Esophagus squamous epithelium (tissue), 5 donors: ENCODE data around the gene EVPL. TPM values are rescaled to one million over a fixed set of nuclear protein-coding genes. Genes with fewer than 3 reads are reported as not detected.
"Not testable (repeated sequence)": the region's sequence is repeated elsewhere in the genome, so short reads cannot be mapped to it uniquely, and the experiment has no call there.

Experiments used
- DNase-seq: peaks from one replicate; lab custom pipeline; 2025; lab: John Stamatoyannopoulos, UW
- H3K27ac ChIP-seq, 4 donors: fragments of 200-600 bp; sonication (generic); one replicate each; pipeline ENCODE4 v1.5.1; 2016 to 2019; ENCODE audit warnings: mild to moderate bottlenecking in 1 of 4
- H3K27me3 ChIP-seq, 4 donors: fragments of 200-600 bp; sonication (generic); 1 replicate in 3 of 4; 2 replicates in 1 of 4; pipeline versions ENCODE4 v1.5.1 to v1.6.0; 2017 to 2021; ENCODE audit warnings: antibody characterized with exemption in 1 of 4
- H3K36me3 ChIP-seq, 3 donors: fragments of 200-600 bp; sonication (generic); one replicate each; pipeline ENCODE4 v1.5.1; 2016 to 2019
- H3K4me1 ChIP-seq, 3 donors: fragments of 200-600 bp; sonication (generic); one replicate each; pipeline ENCODE4 v1.5.1; 2017 to 2019
- H3K4me3 ChIP-seq, 4 donors: fragments of 200-600 bp; sonication (generic); 1 replicate in 3 of 4; 2 replicates in 1 of 4; pipeline ENCODE4 v1.5.1; 2016 to 2019; ENCODE audit warnings: mild to moderate bottlenecking in 2 of 4, moderate library complexity in 1 of 4
- H3K9me3 ChIP-seq, 3 donors: fragments of 200-600 bp; sonication (generic); one replicate each; pipeline ENCODE4 v1.5.1; 2016 to 2019
- POLR2A ChIP-seq, 4 donors: fragments of 450-650 bp; IDR thresholded peaks; one replicate each; pipeline ENCODE4 v1.6.1; 2017; ENCODE audit warnings: antibody characterized with exemption in 4 of 4, mild to moderate bottlenecking in 4 of 4, moderate library complexity in 3 of 4
- WGBS, 2 donors: methylation state at CpG; one replicate each; pipeline ENCODE4 v1.1.5; 2018; 5-methylcytosine and 5-hydroxymethylcytosine counted together
- intact Hi-C: fragments of 100-400 bp; cut with DNase I; formaldehyde crosslinking; loops from one replicate; pipeline ENCODE4 v1.15.0; 2022
- total RNA-seq, 4 donors: library from RNA; depleted of rRNA; stranded (reverse); fragments of >200 nt; gene quantifications; one replicate each; pipeline ENCODE4 v1.1.0, GENCODE V29; 2016
- TF ChIP-seq, protein P1 (sequence below), 6 experiments: fragments of 450-650 bp in 4 of 6; fragments of 200-600 bp in 2 of 6; sonication (generic) in 2 of 6; IDR thresholded peaks; one replicate each; pipeline ENCODE4 v1.5.1; 2016 to 2019; ENCODE audit warnings: antibody characterized with exemption in 6 of 6, mild to moderate bottlenecking in 4 of 6, moderate library complexity in 4 of 6
- donor health status: DM: yes; HTN: yes; CAD: no.

Gene EVPL
- total RNA-seq, 4 donors from 2014 or later: 132 to 604 (median 223) TPM

GRCh38 chr17:76048025-76048605, 21.0 kb upstream of the EVPL start:
- H3K4me1 ChIP-seq: peaks cover 11 to 86% (median 23%) of the 10 kb centered on the region in 3 donors

DNA sequence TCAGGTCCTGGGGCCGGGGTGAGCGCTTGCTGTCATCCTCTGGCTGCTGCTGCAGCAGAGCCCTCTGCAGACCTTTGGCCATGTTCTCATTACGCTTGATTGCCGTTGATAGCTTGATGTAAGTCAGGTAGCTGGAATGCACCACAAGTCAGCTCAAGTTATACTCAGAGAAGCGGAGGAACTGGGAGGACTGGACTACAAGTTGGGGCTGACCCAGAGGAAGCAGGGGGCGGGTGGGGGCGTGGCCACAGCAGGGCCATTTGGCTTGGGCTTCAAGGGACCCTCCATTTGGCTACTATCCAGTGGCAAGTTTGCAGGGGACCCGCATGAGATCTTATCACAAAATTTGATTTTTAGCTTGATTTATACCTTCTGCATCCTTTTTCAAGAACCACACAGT, 19.0 kb upstream of the EVPL start:
- intact Hi-C loops: no loop called here
- peak overlapping the region; percentile 39 to 88 (median 78) for H3K27ac ChIP-seq
- H3K4me1 ChIP-seq: peaks cover 11 to 70% (median 18%) of the 10 kb centered on the region in 3 donors
- H3K4me3 ChIP-seq: no peak overlapping the region
- TF ChIP-seq, protein P1, sequence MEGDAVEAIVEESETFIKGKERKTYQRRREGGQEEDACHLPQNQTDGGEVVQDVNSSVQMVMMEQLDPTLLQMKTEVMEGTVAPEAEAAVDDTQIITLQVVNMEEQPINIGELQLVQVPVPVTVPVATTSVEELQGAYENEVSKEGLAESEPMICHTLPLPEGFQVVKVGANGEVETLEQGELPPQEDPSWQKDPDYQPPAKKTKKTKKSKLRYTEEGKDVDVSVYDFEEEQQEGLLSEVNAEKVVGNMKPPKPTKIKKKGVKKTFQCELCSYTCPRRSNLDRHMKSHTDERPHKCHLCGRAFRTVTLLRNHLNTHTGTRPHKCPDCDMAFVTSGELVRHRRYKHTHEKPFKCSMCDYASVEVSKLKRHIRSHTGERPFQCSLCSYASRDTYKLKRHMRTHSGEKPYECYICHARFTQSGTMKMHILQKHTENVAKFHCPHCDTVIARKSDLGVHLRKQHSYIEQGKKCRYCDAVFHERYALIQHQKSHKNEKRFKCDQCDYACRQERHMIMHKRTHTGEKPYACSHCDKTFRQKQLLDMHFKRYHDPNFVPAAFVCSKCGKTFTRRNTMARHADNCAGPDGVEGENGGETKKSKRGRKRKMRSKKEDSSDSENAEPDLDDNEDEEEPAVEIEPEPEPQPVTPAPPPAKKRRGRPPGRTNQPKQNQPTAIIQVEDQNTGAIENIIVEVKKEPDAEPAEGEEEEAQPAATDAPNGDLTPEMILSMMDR (IDR thresholded peaks at IDR 0.05): no peak
- TF ChIP-seq POLR2A (IDR thresholded peaks at IDR 0.05): no peak
- no peaks in the 10 kb centered on the region for H3K27me3 ChIP-seq
- H3K36me3 ChIP-seq: peaks cover 62 to 100% (median 88%) of the 10 kb centered on the region in 3 donors
- no peaks in the 10 kb centered on the region for H3K9me3 ChIP-seq
- 42 to 50% methylated on average over 1 to 3 of the region's 8 CpGs for WGBS, 2 donors
- DNase-seq: no peak

More at GRCh38 chr17:76048025-76048605, 21.0 kb upstream of the EVPL start:
- TF ChIP-seq POLR2A (IDR thresholded peaks at IDR 0.05): no peak
- TF ChIP-seq, protein P1 (IDR thresholded peaks at IDR 0.05): no peak
- peaks cover 45 to 98% (median 69%) of the 10 kb centered on the region in 3 donors for H3K36me3 ChIP-seq
- H3K27ac ChIP-seq: peak overlapping the region in 1 of 4 donors; percentile 4
- no peaks in the 10 kb centered on the region for H3K9me3 ChIP-seq
- no peaks in the 10 kb centered on the region for H3K27me3 ChIP-seq
- DNase-seq: no peak
- H3K4me3 ChIP-seq: no peak overlapping the region
- intact Hi-C loops: no loop called here
- 77 to 84% methylated on average over 9 of the region's 9 CpGs for WGBS, 2 donors

DNA sequence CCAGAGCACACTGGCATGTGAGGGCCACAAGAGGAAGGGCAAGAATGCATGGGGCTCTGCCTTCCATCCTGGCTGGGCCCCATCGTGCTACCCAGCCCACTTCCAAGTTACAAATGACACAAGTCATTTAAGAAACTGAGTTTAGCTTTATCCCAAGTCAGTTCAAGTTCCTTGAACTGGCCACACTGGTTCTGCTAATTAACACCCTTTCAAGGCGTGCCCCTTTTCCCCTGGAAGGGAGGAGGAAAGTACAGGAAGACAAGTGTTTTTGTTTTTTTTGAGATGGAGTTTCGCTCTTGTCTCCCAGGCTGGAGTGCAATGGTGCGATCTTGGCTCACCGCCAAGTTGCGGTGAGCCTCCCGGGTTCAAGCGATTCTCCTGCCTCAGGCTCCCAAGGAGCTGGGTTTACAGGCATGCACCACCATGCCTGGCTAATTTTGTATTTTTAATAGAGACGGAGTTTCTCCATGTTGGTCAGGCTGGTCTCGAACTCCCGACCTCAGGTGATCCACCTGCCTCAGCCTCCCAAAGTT, 17.4 kb upstream of the EVPL start:
- intact Hi-C loops: not testable (repeated sequence)
- H3K27ac ChIP-seq: peak overlapping the region; percentile 67 to 88 (median 78)
- 38 to 72% methylated on average over 2 to 5 of the region's 11 CpGs for WGBS, 2 donors

DNA sequence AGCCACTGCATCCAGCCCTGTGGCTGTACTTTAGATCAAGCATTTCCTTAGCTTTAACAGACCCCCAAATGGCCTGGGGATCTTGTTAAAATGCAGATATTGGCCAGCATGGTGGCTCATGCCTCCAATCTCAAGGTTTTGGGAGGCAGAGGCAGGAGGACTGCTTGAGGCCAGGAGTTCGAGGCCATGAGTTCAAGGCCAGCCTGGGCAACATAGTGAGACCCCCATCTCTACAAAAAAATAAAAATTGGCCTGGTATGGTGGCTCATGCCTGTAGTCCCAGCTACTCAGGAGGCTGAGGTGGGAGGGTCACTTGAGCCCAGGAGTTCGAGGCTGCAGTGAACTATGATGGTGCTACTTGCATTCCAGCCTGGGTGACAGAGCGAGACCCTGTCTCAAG, 15.8 kb upstream of the EVPL start:
- H3K27me3 ChIP-seq, H3K4me3 ChIP-seq, H3K9me3 ChIP-seq, intact Hi-C loops, DNase-seq: not testable (repeated sequence)
- peak overlapping the region in 3 of 4 donors; percentile 72 to 88 (median 83) for H3K27ac ChIP-seq
- peaks cover 60 to 100% (median 85%) of the 10 kb centered on the region in 3 donors for H3K36me3 ChIP-seq
- H3K4me1 ChIP-seq: peaks cover 11 to 43% (median 16%) of the 10 kb centered on the region in 3 donors
- WGBS, 2 donors: 94 to 100% methylated on average over 2 of the region's 3 CpGs

More for the DNA sequence above, 17.4 kb upstream of the EVPL start:
- Histone ChIP-seq H3K36me3 (peaks cover 63 to 100% (median 93%) of the 10 kb centered on the region in 3 donors), H3K4me1 (peaks cover 11 to 55% (median 16%) of the 10 kb centered on the region in 3 donors)
- H3K4me3 ChIP-seq, DNase-seq, H3K27me3 ChIP-seq, H3K9me3 ChIP-seq: not testable (repeated sequence)

- H3K27ac ChIP-seq: no peak overlapping the region
- DNase-seq: no peak
- intact Hi-C loops: no loop called here
- H3K4me3 ChIP-seq: no peak overlapping the region
- H3K4me1 ChIP-seq: peaks cover 11 to 39% (median 16%) of the 10 kb centered on the region in 3 donors
- peaks cover 40 to 78% (median 61%) of the 10 kb centered on the region in 3 donors for H3K36me3 ChIP-seq
- TF ChIP-seq POLR2A (IDR thresholded peaks at IDR 0.05): no peak
- TF ChIP-seq, protein P1 (IDR thresholded peaks at IDR 0.05): no peak
- H3K9me3 ChIP-seq: no peaks in the 10 kb centered on the region
- no peaks in the 10 kb centered on the region for H3K27me3 ChIP-seq
- WGBS, 2 donors: 67 to 83% methylated on average over 4 to 5 of the region's 6 CpGs
Measured at GRCh38 chr17:76040376-76040775, 13.3 kb upstream of the EVPL start.

DNA sequence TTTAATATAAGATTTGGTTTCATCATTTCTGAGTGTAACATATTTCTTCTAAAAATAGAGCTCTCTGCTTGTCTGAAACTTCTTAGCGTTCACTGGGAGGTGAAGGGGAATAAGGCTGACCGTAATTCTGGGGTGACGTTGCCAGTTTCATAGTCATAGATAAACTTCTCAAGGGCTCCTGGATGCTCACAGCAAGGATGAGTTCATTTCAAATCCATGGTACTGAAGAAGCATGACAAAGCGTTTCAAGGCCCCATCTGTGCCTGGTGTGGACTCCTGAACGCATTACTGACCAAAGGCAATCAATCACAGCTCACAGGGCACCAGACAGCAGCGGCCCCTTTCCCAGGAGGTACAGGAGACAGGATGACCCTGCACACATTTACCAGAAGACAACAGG, 12.0 kb upstream of the EVPL start:
- no peak overlapping the region for H3K27ac ChIP-seq
- peaks cover 37 to 66% (median 49%) of the 10 kb centered on the region in 3 donors for H3K36me3 ChIP-seq

More for the DNA sequence above, 12.0 kb upstream of the EVPL start:
- no peaks in the 10 kb centered on the region for H3K27me3 ChIP-seq
- intact Hi-C loops: no loop called here
- 88 to 91% methylated on average over 4 to 5 of the region's 6 CpGs for WGBS, 2 donors
- H3K4me3 ChIP-seq: no peak overlapping the region
- TF ChIP-seq POLR2A (IDR thresholded peaks at IDR 0.05): no peak
- TF ChIP-seq, protein P1 (IDR thresholded peaks at IDR 0.05): no peak
- H3K9me3 ChIP-seq: no peaks in the 10 kb centered on the region
- peaks cover 3 to 27% (median 6%) of the 10 kb centered on the region in 3 donors for H3K4me1 ChIP-seq
- no peak for DNase-seq
